ENCODE results near the gene SYNGR2. TPM values are rescaled to one million over a fixed set of nuclear protein-coding genes. Genes with fewer than 3 reads are reported as not detected.
A peak's percentile ranks its signal among the peaks of the same experiment; 100 is the strongest.

Gene SYNGR2
- total and polyA plus RNA-seq, 4 experiments from 2014 or later = 60.3 to 234 (median 103) TPM

DNA sequence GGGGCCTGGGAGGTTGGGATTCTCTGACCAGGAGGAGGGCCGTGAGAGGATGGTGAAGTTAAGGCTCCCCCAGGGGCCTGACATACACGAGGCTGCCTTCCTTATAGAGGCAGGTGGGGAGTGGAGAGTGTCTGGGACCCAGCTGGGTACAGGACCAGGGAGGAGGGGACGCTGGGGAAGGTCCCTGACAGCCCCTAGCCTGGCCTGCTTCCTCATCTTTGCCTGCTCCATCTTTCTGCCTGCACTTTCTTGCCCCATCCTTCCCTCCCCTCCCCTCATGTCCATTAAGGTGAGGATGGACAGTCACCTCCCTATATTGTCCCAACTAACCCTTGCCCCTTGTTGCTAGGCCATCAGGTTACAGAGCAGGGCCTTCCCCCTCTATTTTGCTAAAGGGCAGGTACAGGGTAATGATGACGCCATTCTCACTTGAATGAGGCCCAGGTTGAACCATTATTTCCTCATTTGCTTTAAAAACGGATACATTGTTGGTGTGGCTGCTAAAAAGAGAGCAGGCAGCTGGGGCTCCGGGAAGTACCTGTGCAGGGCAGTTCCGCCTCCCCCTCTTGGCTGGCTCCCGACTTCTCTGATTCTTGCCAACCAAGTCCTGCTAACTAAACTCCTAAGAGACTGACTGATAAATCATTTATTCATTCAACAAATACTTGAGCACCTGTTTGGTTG lies 20.9 kb upstream of the SYNGR2 start:
- H3K4me3 ChIP-seq (ENCODE audit: low read length in 2 of 2) = no peak overlapping the region
- CTCF ChIA-PET (ENCODE audit: partially characterized antibody) = no interaction called here
- no peak for DNase-seq
- Mint-ChIP-seq H3K4me3 (peak overlapping the region in 1 of 8 donors; percentile 15), H3K27me3 (no peaks in the 10 kb centered on the region), H3K27ac (peak overlapping the region; percentile 12 to 81 (median 53)), H3K36me3 (peaks cover 2 to 3% of the 10 kb centered on the region in 2 donors), H3K4me1 (peaks cover 5 to 30% (median 18%) of the 10 kb centered on the region in 4 donors), H3K9me3 (peaks cover 0 to 2% (median 0%) of the 10 kb centered on the region in 8 donors)
- H3K9me3 ChIP-seq (ENCODE audit: control insufficient read depth in 1 of 2, low read length in 2 of 2) = no peaks in the 10 kb centered on the region
- peaks cover 33% of the 10 kb centered on the region for H3K4me1 ChIP-seq (ENCODE audit: insufficient read depth, low read length)
- POLR2A ChIA-PET (ENCODE audit: partially characterized antibody) = interaction anchor here (0.8 to 2.0 kb wide), 3 partner anchors 9 to 14 kb away, joined by 4 to 8 read pairs (median 4); no protein-coding TSS in a partner anchor
- H3K27me3 ChIP-seq (ENCODE audit: insufficient read depth, low read length) = no peaks in the 10 kb centered on the region
- no peak overlapping the region for H3K27ac ChIP-seq (ENCODE audit: low read depth, low read length)
- H3K36me3 ChIP-seq (ENCODE audit: insufficient read depth, low read length) = peaks cover 3% of the 10 kb centered on the region
- intact Hi-C loops (cut with micrococcal nuclease) = no loop called here

DNA sequence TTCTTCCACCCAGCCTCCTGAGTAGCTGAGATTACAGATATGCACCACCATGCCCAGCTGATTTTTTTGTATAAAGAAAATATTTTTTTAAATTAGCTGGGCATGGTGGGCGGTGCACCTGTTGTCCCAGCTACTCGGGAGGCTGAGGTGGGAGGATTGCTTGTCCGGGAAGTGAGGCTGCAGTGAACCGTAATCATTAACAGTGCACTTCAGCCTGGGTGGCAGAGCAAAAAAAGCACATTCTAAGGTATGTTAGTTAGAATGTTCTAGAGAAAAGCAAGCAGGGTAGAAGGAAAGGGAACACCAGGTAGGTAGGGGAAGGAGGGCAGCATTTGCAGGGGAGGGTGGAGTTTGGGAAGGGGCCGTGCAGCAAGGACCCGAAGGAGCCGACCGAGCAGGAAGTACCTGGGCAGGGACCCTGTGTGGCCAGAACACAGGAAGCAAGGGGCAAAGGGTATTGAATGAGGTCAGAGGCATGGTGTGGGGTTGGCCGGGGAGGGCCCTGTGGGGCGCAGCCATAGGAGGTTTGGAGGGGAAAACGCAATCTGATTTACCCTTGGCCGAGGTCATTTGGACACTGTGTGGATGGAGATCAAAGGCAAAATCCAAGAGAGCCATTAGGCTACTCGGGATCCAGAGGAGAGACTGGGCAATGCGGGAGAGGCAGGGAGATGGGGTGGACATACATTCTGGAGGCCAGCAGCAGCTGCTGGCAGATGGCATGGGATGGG lies 19.9 kb upstream of the SYNGR2 start:
- DNase-seq = no peak
- Histone ChIP-seq H3K27me3 (ENCODE audit: insufficient read depth, low read length) (no peaks in the 10 kb centered on the region), H3K27ac (ENCODE audit: low read depth, low read length) (no peak overlapping the region), H3K36me3 (ENCODE audit: insufficient read depth, low read length) (no peaks in the 10 kb centered on the region), H3K4me3 (ENCODE audit: low read length in 2 of 2) (no peak overlapping the region), H3K9me3 (ENCODE audit: control insufficient read depth in 1 of 2, low read length in 2 of 2) (no peaks in the 10 kb centered on the region), H3K4me1 (ENCODE audit: insufficient read depth, low read length) (peaks cover 26% of the 10 kb centered on the region)
- Mint-ChIP-seq H3K4me3 (no peak overlapping the region), H3K4me1 (peaks cover 2 to 20% (median 13%) of the 10 kb centered on the region in 4 donors), H3K27ac (peak overlapping the region in 3 of 7 donors; percentile 23 to 84 (median 57)), H3K36me3 (no peaks in the 10 kb centered on the region), H3K27me3 (no peaks in the 10 kb centered on the region), H3K9me3 (peaks cover 0 to 2% (median 0%) of the 10 kb centered on the region in 8 donors)
- CTCF ChIA-PET (ENCODE audit: partially characterized antibody) = no interaction called here
- POLR2A ChIA-PET (ENCODE audit: partially characterized antibody) = interaction anchor here (1.1 to 1.8 kb wide), 2 partner anchors 15 to 40 kb away, joined by 4 read pairs; no protein-coding TSS in a partner anchor
- intact Hi-C loops (cut with micrococcal nuclease) = no loop called here

DNA sequence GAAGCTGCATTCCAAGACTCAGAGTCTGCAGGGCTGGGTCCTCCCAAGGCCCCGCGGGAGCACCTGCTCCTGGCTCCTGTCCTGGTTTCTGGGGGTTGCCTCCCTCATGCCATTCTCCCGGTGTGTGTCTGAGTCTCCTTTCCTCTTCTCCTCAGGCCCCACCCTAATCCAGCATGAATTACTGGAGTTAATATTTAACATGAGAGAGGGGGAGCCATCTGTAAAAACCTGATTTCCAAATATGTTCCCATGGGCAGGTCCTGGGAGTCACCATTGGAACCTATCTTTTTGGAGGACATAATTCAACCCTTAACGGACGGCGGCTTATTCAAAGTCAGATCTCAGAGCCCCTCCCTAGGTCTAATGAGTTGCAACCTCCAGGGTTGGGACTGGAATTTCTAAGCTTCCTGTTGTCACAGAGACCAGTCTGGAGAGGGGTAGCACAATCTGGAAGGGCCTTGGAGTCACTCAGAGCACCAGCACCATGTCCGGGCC lies 16.8 kb upstream of the SYNGR2 start:
- peaks cover 13% of the 10 kb centered on the region for H3K4me1 ChIP-seq (ENCODE audit: insufficient read depth, low read length)
- no peak overlapping the region for H3K4me3 ChIP-seq (ENCODE audit: low read length in 2 of 2)
- no peak overlapping the region for H3K27ac ChIP-seq (ENCODE audit: low read depth, low read length)
- Mint-ChIP-seq H3K27ac (no peak overlapping the region), H3K4me3 (no peak overlapping the region), H3K4me1 (peaks cover 4 to 15% (median 10%) of the 10 kb centered on the region in 4 donors), H3K27me3 (no peaks in the 10 kb centered on the region), H3K9me3 (peaks cover 0 to 2% (median 0%) of the 10 kb centered on the region in 8 donors), H3K36me3 (no peaks in the 10 kb centered on the region)
- H3K27me3 ChIP-seq (ENCODE audit: insufficient read depth, low read length) = no peaks in the 10 kb centered on the region
- POLR2A ChIA-PET (ENCODE audit: partially characterized antibody) = interaction anchor here (0.7 to 2.0 kb wide), 6 partner anchors 8 to 38 kb away, joined by 3 to 7 read pairs (median 4); no protein-coding TSS in a partner anchor
- no peak for DNase-seq
- CTCF ChIA-PET (ENCODE audit: partially characterized antibody) = interaction anchor here (1.0 kb wide), 1 partner anchor 25 kb away, joined by 3 read pairs; no protein-coding TSS in a partner anchor
- intact Hi-C loops (cut with micrococcal nuclease) = no loop called here
- no peaks in the 10 kb centered on the region for H3K36me3 ChIP-seq (ENCODE audit: insufficient read depth, low read length)
- no peaks in the 10 kb centered on the region for H3K9me3 ChIP-seq (ENCODE audit: control insufficient read depth in 1 of 2, low read length in 2 of 2)

DNA sequence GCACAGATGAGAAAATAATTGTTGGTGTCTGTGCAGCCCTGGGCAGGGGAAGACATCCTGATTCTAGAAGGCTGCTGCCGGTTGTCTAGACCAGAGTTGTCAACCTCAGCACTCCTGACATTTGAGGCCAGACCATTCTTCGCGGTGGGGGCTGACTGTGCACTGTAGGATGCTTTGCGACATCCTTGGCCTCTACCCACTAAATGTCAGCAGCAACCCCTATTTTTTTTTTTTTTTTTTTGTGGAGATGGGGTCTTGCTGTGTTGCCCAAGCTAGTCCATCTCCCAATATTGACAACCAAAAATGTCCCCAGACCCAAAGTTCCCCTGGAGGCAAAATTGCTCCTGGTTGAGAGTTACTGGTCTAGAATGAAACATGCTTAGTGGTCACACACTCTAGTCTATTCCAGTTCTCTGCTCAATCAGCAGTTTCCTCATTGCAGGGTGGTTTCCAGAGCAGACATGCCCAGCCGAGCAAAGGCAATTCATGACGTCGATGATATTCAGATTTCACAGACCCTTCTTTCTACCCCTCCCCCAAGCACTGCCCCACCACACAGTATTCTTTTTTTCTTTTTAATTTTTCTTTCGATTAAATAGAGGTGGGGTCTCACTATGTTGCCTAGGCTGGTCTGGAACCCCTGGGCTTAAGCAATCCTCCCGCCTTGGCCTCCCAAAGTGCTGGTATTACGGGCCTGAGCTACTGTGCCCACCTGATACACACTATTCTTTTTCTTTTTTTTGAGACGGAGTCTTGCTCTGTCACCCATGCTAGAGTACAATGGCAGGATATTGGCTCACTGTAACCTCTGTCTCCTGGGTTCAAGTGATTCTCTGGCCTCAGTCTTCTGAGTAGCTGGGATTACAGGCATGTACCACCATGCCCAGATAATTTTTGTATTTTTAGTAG lies 13.2 kb upstream of the SYNGR2 start:
- H3K4me3 Mint-ChIP-seq = no peak overlapping the region
- no peaks in the 10 kb centered on the region for H3K27me3 Mint-ChIP-seq
- intact Hi-C loops (cut with micrococcal nuclease) = no loop called here
- POLR2A ChIA-PET (ENCODE audit: partially characterized antibody) = no interaction called here
- no peak for DNase-seq
- no peak overlapping the region for H3K27ac ChIP-seq (ENCODE audit: low read depth, low read length)
- H3K36me3 ChIP-seq (ENCODE audit: insufficient read depth, low read length) = no peaks in the 10 kb centered on the region
- no peak overlapping the region for H3K4me3 ChIP-seq (ENCODE audit: low read length in 2 of 2)
- no peaks in the 10 kb centered on the region for H3K9me3 ChIP-seq (ENCODE audit: control insufficient read depth in 1 of 2, low read length in 2 of 2)
- no peaks in the 10 kb centered on the region for H3K4me1 ChIP-seq (ENCODE audit: insufficient read depth, low read length)
- peak overlapping the region in 3 of 7 donors; percentile 13 to 50 (median 42) for H3K27ac Mint-ChIP-seq
- H3K4me1 Mint-ChIP-seq = peaks cover 5 to 8% (median 7%) of the 10 kb centered on the region in 4 donors
- H3K9me3 Mint-ChIP-seq = no peaks in the 10 kb centered on the region
- no peaks in the 10 kb centered on the region for H3K36me3 Mint-ChIP-seq
- CTCF ChIA-PET (ENCODE audit: partially characterized antibody) = interaction anchor here (1.0 kb wide), 1 partner anchor 21 kb away, joined by 3 read pairs; no protein-coding TSS in a partner anchor
- H3K27me3 ChIP-seq (ENCODE audit: insufficient read depth, low read length) = no peaks in the 10 kb centered on the region

DNA sequence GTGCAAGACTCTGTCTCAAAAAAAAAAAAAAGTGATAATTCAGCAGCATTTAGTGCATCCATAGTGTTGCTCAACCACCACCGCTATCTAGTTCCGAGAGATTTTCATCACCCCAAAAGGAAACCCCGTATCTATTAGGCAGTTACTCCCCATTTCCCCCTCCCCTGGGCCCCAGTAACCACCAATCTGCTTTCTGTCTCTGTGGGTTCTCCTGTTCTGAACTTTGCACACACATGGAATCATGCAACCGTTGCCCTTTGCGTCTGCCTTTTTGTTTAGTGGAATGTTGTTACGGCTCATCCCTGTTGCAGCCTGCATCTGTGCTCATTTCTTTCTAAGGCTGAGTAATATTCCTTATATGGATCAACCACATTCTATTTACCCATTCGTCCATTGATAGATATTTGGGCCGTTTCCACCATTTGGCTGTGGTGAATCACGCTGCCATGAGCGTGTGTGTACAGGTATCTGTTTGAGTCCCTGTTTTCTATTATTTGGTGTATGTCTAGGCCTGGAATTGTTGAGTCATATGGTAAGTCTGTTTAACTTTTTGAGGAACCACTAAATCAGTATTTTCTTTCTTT lies 8.7 kb upstream of the SYNGR2 start:
- Mint-ChIP-seq H3K4me1 (peaks cover 5 to 8% (median 7%) of the 10 kb centered on the region in 4 donors), H3K27ac (no peak overlapping the region), H3K36me3 (no peaks in the 10 kb centered on the region), H3K4me3 (no peak overlapping the region), H3K27me3 (no peaks in the 10 kb centered on the region), H3K9me3 (no peaks in the 10 kb centered on the region)
- POLR2A ChIA-PET (ENCODE audit: partially characterized antibody) = no interaction called here
- H3K36me3 ChIP-seq (ENCODE audit: insufficient read depth, low read length) = no peaks in the 10 kb centered on the region
- no peak overlapping the region for H3K4me3 ChIP-seq (ENCODE audit: low read length in 2 of 2)
- H3K4me1 ChIP-seq (ENCODE audit: insufficient read depth, low read length) = no peaks in the 10 kb centered on the region
- intact Hi-C loops (cut with micrococcal nuclease) = no loop called here
- CTCF ChIA-PET (ENCODE audit: partially characterized antibody) = no interaction called here
- H3K27ac ChIP-seq (ENCODE audit: low read depth, low read length) = no peak overlapping the region
- no peaks in the 10 kb centered on the region for H3K27me3 ChIP-seq (ENCODE audit: insufficient read depth, low read length)
- H3K9me3 ChIP-seq (ENCODE audit: control insufficient read depth in 1 of 2, low read length in 2 of 2) = no peaks in the 10 kb centered on the region
- DNase-seq = no peak

DNA sequence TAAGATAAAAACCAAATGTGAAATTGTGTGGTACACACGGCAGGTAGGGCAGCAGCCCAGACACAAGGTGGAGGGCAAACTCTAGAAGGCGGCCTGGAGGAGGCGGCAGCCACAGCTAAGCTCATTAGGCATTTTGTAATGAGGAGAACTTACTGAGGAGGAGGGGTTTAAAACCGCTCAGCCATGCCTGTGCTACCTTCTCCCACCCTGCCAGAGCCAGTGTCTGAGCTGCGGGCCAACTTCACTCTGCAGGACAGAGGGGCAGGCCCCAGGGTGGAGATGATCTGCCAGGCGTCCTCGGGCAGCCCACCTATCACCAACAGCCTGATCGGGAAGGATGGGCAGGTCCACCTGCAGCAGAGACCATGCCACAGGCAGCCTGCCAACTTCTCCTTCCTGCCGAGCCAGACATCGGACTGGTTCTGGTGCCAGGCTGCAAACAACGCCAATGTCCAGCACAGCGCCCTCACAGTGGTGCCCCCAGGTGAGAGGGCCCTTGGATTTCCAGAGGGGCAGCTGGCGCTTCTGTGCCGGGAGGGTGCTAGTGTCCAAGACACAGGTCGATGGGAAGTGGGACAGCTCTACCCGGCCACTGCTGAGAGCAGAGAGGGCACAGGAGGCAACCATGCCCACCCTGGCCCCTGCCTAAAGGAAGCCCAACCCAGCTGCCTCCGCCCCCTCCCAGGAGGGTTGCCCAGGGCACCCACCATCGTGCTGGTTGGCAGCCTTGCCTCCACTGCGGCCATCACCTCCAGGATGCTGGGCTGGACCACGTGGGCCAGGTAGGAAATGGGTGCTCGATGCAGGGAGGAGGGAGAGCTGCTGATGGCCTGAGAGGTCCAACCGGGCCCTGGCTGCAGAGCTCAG lies 4.3 kb upstream of the SYNGR2 start:
- intact Hi-C loops (cut with micrococcal nuclease) = no loop called here
- no peaks in the 10 kb centered on the region for H3K36me3 Mint-ChIP-seq
- DNase-seq = no peak
- POLR2A ChIA-PET (ENCODE audit: partially characterized antibody) = interaction anchor here (1.0 to 1.1 kb wide), 2 partner anchors 20 to 39 kb away, joined by 3 read pairs; no protein-coding TSS in a partner anchor
- H3K27me3 Mint-ChIP-seq = no peaks in the 10 kb centered on the region
- H3K27ac Mint-ChIP-seq = no peak overlapping the region
- H3K9me3 ChIP-seq (ENCODE audit: control insufficient read depth in 1 of 2, low read length in 2 of 2) = no peaks in the 10 kb centered on the region
- H3K27me3 ChIP-seq (ENCODE audit: insufficient read depth, low read length) = no peaks in the 10 kb centered on the region
- H3K4me3 Mint-ChIP-seq = peak overlapping the region in 1 of 8 donors; percentile 25
- no peak overlapping the region for H3K27ac ChIP-seq (ENCODE audit: low read depth, low read length)
- no peaks in the 10 kb centered on the region for H3K36me3 ChIP-seq (ENCODE audit: insufficient read depth, low read length)
- no peak overlapping the region for H3K4me3 ChIP-seq (ENCODE audit: low read length in 2 of 2)
- CTCF ChIA-PET (ENCODE audit: partially characterized antibody) = interaction anchor here (1.3 to 1.5 kb wide), 2 partner anchors 11 to 13 kb away, joined by 4 to 5 read pairs; no protein-coding TSS in a partner anchor
- peaks cover 3 to 10% (median 7%) of the 10 kb centered on the region in 4 donors for H3K4me1 Mint-ChIP-seq
- peaks cover 0 to 1% (median 0%) of the 10 kb centered on the region in 8 donors for H3K9me3 Mint-ChIP-seq
- H3K4me1 ChIP-seq (ENCODE audit: insufficient read depth, low read length) = peaks cover 8% of the 10 kb centered on the region
